GM12874 (cell line): Measurements from ENCODE around the gene ADAMTS16.

Experiments used
- CTCF ChIP-seq: IDR thresholded peaks from 2 replicates; pipeline ENCODE4 v1.5.1; 2011; ENCODE audit warnings: low read depth, mild to moderate bottlenecking, control low read depth, low read length, moderate library complexity; ENCODE audit not compliant: insufficient read depth

The ADAMTS16 gene

GRCh38 chr5:5134107-5134506, 6.0 kb upstream of the ADAMTS16 start:
- TF ChIP-seq CTCF = no peak

- TF ChIP-seq CTCF = no peak
Observed at GRCh38 chr5:5135957-5136676, 4.0 kb upstream of the ADAMTS16 start.

GRCh38 chr5:5139336-5139776, 774 bp upstream of the ADAMTS16 start:
- no peak for TF ChIP-seq CTCF

GRCh38 chr5:5140479-5141338, 579 bp downstream of the ADAMTS16 start:
- no peak for TF ChIP-seq CTCF

- TF ChIP-seq CTCF = no peak
Observed at GRCh38 chr5:5141339-5141599, 1.1 kb downstream of the ADAMTS16 start.

- TF ChIP-seq CTCF = peak; percentile 35; the same call in 1 of the 2 replicates
Observed at GRCh38 chr5:5141625-5142525, 1.7 kb downstream of the ADAMTS16 start.

- TF ChIP-seq CTCF = no peak
Observed at GRCh38 chr5:5144441-5144840, 4.3 kb downstream of the ADAMTS16 start.
